ENCODE data around the gene RHBDF1. TPM values are rescaled to one million over a fixed set of nuclear protein-coding genes. Genes with fewer than 3 reads are reported as not detected.

Gene RHBDF1
- total RNA-seq, 1 experiment from 2014 or later, result 19.9 TPM

DNA sequence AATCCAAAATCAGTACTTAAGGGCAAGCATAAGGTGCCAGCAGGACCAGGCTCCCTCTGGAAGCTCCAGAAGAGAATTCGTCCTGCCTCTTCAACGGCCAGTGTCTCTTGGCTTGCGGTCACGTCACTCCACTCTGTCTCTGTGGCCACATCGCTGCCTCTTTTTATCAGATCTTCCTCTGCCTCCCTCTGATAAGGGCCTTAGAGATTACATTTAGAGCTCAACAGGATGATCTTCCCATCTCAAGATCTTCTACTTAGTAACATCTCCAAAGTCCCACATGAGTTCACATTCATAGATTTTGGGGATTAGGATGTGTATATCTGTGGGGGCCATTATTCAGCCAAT is 22.5 kb upstream of the RHBDF1 start:
- DNase-seq (ENCODE audit: low read depth), result no peak

GRCh38 chr16:92431-93339 is 20.3 kb upstream of the RHBDF1 start:
- no peak for DNase-seq (ENCODE audit: low read depth)

DNA sequence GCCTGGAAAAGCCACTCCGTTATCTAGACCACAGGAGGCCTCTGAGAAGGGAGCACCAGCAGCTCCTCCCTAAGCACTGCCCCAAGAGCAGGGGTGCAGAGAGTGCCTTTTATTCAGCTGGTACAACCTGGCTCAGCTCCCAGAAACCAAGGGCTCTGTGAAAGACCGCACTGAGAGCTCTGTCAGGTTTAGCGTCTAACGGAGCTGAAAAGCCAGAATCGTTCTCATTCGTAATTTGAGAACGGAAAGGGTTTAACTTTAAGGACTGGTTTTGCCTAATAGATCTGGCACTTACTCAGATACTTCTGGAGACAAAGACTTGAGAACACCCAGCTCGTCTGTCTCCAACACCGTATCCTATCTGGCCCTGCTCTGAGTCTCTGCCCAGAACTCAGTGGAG is 19.1 kb upstream of the RHBDF1 start:
- no peak for DNase-seq (ENCODE audit: low read depth)

DNA sequence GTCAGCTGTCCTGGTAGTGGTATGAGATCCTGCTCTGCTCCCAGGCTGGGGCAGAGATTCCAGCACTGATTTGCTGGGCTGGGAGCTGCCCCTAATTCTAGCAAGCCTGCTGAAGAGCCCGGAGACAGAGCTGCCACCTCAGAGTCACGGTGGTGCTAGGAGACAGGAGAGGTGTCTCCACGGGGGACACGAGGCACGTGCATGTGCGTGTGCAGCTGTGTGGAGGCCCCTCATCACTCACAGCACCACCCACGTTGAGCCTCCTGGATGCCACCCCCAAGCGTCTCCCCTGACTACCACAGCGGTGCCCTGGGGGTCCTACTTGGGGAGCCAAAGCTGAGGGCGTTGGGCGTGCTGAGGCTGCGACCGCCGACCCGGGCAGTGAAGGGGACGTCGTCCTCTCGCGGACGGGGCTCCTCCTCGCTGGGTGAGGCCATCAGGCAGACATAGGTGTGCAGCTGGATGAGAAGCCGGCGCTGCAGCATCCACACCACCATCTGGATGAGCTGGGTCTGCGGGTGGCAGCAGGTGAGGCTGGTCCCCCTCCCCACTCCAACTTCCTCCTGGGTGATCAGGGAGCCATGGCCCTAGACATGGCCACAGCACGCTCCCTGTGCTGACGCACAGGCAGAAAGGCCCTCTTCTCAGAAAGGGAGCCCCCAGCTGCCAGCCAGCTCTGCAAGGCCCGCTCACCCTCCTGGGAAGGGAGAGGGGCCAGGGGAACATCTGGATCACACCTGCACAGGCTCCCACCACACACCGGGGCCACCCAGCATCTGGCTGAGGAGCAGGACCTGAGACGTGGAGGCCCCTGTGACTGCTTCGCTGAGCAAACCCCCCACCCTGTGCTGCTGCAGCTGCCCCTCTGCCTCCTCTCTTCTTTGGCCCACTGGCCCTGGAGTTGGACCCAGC is 17.2 kb upstream of the RHBDF1 start:
- no peak for DNase-seq (ENCODE audit: low read depth)

DNA sequence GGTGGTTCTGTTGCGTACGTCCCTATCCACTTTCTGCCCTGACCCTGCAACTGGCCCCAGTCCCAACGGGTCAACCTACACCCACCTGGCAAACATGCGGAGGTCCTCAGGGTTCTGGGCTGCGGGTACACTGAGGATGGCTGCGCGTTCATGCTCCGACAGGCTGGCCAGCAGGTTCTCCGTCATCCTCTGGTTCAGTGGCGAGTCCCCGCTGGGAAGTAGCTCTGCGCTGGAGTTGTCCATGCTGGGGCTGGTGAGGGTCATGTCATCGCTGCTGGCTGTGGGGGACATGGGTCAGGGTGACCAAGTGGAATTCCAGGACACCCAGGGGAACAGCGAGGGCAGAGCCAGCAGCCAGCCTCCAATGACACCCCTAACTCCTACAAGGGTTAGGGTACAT is 16.2 kb upstream of the RHBDF1 start:
- no peak for DNase-seq (ENCODE audit: low read depth)

DNA sequence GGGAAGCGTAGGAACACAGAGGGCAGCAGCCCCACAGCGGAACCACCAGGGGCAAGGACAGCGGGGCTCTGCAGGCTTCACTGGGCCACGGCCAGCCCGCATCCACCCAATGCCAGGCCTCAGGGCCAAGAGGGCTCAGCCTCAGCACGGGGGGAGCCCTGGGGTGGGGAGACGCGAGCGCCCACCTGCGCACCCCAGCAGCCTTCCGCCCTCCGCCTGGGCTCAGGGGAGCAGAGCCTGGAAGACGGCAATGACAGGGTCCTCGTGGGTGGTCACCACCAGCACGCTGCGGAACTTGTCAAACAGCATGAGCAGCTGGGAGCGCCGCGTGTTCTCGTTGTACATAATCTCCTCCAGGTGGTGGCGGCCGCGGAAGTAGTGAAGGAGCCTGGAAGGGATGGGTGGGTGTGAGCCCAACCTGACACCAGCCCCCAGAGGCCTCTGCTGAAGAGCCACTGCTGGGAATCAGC is 14.1 kb upstream of the RHBDF1 start:
- no peak for DNase-seq (ENCODE audit: low read depth)

- DNase-seq (ENCODE audit: low read depth), result no peak
These were observed 13.4 kb upstream of the RHBDF1 start for GRCh38 chr16:85865-86264.

DNA sequence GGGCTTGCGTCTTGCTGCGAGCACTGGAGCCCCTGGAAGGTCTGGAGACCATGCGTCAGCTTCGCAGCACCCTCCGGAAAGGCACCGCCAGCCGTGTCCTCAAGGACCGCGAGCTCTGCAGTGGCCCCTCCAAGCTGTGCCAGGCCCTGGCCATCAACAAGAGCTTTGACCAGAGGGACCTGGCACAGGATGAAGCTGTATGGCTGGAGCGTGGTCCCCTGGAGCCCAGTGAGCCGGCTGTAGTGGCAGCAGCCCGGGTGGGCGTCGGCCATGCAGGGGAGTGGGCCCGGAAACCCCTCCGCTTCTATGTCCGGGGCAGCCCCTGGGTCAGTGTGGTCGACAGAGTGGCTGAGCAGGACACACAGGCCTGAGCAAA is 13.0 kb upstream of the RHBDF1 start:
- DNase-seq (ENCODE audit: low read depth), result no peak

DNA sequence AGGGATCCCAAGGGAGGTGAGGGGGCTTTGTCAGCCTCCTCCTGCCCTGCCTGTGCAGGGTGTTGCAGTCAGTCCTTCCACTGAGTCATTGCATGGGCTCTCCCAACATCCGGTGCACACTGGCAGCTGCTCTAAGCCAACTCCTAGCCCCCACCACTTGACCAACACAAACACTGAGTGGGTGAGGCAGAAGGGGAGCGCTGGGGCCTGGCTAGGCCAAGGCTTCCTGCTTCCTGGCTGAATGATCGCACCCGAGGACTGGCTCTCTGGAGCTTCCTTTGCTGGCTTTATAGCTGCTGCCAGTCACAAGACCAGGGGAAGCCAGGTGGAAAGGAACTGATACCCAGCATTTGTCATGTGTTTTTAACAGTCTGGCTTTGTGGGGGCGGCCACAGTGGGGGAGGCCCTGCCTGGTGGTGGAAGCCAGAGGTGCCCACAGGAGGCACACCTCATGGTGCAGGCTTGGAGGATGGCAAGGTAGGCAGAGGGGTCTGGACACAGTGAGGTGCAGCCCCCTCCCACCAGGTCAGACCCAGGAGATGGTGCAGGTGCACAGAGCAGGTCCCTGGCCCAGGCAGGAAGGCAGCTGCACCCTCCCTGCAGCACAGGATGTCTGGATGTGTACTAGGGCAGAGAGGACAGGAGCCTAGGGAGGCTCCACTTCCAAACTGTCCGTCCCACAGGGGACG is 12.4 kb upstream of the RHBDF1 start:
- DNase-seq (ENCODE audit: low read depth), result peak; percentile 90

- DNase-seq (ENCODE audit: low read depth), result no peak
These were observed 11.6 kb upstream of the RHBDF1 start for GRCh38 chr16:83781-84615.

- DNase-seq (ENCODE audit: low read depth), result no peak
These were observed 10.7 kb upstream of the RHBDF1 start for GRCh38 chr16:83060-83603.

GRCh38 chr16:79151-80054 is 7.0 kb upstream of the RHBDF1 start:
- DNase-seq (ENCODE audit: low read depth), result peak; percentile 55

DNA sequence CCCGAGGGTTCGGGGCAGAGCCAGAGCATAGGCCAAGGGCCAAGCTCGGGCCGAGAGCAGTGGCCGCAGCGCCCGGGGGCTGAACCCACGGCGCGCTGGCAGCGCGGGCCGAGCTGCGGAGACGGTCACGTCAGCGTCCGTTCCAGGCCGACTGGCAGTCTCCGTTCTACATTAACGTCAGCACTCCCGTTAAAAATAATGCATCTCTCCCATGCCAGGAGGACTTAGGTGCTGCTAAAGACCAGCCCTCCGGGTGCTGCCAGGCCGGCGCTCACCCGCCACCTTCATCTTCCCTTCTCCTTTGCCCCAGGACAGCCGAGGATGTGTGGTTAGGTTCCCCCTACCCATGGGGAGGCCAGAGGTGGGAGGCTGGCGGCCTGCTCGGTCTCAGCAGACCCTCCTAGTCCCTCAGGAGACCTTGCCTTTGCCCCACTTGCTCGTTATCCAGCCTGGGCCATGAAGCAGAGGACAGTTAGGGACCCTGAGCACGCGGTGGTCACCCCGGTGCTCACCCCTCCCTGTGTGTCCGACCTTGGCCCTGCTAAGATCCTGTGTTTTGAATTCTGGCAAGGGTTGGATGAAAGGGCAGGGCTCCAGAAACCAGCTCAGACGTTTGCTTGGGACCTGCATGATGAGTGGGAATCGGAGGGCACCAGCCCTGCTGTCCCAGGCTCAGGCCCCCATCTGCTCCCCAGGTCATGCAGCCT is 6.2 kb upstream of the RHBDF1 start:
- peak; percentile 38 for DNase-seq (ENCODE audit: low read depth)

GRCh38 chr16:77807-78443 is 5.5 kb upstream of the RHBDF1 start, which contains the start of gene MPG:
Gene MPG (plus strand): TSS chr16:78225. CDS start chr16:78310, 85 bp downstream.
- peak; percentile 76 for DNase-seq (ENCODE audit: low read depth)

DNA sequence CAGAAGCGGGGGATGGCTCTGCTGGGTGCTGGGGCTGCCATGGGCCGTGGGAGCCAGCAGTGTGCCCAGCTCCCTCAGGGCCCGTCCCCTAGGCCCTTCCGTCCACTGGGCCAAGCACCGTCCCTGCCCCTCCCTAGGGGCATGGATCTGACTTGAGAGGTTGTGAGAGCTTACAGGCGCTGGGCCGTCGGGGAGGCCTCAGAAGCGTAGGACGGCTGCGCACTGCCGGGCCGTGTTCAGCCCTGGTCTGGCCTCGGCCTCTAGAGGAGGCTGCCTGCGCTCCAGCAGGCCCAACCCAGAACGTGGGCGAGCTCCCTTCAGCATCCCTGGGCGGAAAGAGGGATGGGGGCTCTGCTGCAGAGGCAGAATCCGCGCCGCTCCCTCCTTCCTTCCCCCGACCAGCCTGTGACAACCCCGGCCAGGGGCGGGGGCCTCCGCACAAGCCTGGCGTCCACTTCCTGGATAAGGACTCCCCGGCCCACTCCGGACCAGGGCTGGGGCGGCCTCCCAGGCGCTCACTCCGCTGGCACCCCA is 4.9 kb upstream of the RHBDF1 start:
- peak; percentile 72 for DNase-seq (ENCODE audit: low read depth)

DNA sequence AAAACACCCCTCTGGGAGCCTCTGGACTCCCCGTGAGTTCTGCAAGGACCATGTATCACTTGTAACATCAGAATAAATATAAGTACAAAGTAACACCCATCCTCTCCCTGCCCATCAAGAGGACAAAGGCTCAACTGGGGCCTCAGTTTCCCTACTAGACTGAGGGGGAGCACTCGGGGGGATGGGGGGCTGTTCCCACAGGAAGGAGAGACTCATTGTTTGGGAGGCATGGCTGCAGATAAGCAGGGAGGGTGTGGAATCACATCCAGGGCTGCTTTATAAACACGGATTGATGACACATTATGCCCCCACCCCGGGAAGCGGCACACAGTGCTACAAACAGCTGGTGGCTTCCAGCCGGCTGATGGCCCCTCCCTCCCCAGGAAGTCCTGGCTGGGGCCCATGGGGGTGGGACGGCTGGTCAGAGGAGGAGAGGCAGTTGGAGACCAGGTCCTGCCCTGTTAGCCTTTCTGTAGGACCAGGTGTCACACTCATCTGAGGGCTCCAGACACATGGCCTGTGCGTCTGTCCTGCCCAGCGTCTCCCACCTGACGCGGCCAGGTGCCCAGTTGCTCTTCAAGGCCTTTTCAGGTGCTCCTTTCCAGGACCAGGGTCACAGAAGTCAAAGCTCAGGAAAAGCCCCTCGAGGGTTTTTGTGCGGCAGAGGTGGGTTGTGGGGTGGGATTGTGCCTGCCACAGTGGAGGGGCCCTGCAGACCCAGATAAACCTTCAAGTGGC is 4.3 kb upstream of the RHBDF1 start:
- peak; percentile 92 for DNase-seq (ENCODE audit: low read depth)

Measured in RPMI7951 (cell line).